K562 (cell line): ENCODE results near the gene KCNIP2. TPM values are rescaled to one million over a fixed set of nuclear protein-coding genes. Genes with fewer than 3 reads are reported as not detected.

ENCODE experiments used
- BCOR ChIP-seq: fragments of 450-650 bp; IDR thresholded peaks from 2 replicates; pipeline ENCODE4 v1.6.1; 2016
- CEBPB ChIP-seq: fragments of 450-650 bp; IDR thresholded peaks from 2 replicates; pipeline ENCODE4 v1.6.1; 2016; ENCODE audit warnings: missing genetic modification characterization, missing compliant biosample characterization
- CLOCK ChIP-seq: fragments of 250-450 bp; sonication (Bioruptor Pico); IDR thresholded peaks from 2 replicates; pipeline ENCODE4 v1.4.0; 2020; ENCODE audit warnings: mild to moderate bottlenecking, moderate library complexity, borderline replicate concordance
- CREM ChIP-seq: IDR thresholded peaks from 2 replicates; pipeline ENCODE4 v1.6.1; 2014; ENCODE audit warnings: antibody characterized with exemption, low read depth
- DNMT1 ChIP-seq: fragments of 450-650 bp; IDR thresholded peaks from 2 replicates; pipeline ENCODE4 v1.6.1; 2016; ENCODE audit warnings: antibody characterized with exemption, mild to moderate bottlenecking
- KDM1A ChIP-seq, 2 experiments: fragments of 450-650 bp; IDR thresholded peaks; 2 replicates each; pipeline ENCODE4 v1.6.1; 2016; ENCODE audit warnings: mild to moderate bottlenecking in 2 of 2
- MAFF ChIP-seq: IDR thresholded peaks from 2 replicates; pipeline ENCODE4 v1.6.1; 2012; ENCODE audit warnings: low read length, improper control_type of control experiment
- MYC ChIP-seq, 2 experiments: fragments of 250-450 bp in 1 of 2; sonication (Bioruptor Pico) in 1 of 2; IDR thresholded peaks; 2 replicates each; pipeline versions ENCODE4 v1.5.1 to v1.6.1; 2012 to 2021; ENCODE audit warnings: low read depth in 2 of 2, borderline replicate concordance in 1 of 2, improper control_type of control experiment in 1 of 2, low read length in 1 of 2, mild to moderate bottlenecking in 1 of 2, moderate library complexity in 1 of 2
- RAD51 ChIP-seq: fragments of 450-650 bp; IDR thresholded peaks from 2 replicates; pipeline ENCODE4 v1.7.1; 2016; ENCODE audit warnings: low read depth, mild to moderate bottlenecking, borderline replicate concordance
- RCOR1 ChIP-seq, 2 experiments: IDR thresholded peaks; 2 replicates each; pipeline ENCODE4 v1.6.1; 2012; ENCODE audit warnings: low read depth in 2 of 2, low read length in 2 of 2, borderline replicate concordance in 1 of 2, improper control_type of control experiment in 1 of 2
- SMAD3 ChIP-seq: fragments of 450-650 bp; formaldehyde crosslinking; conservative IDR thresholded peaks from 2 replicates; pipeline ENCODE4 v1.4.0; 2020; ENCODE audit warnings: mild to moderate bottlenecking
- SMARCB1 ChIP-seq: IDR thresholded peaks from 2 replicates; pipeline ENCODE4 v1.6.1; 2011; ENCODE audit warnings: improper control_type of control experiment, low read depth; ENCODE audit not compliant: insufficient read length
- SP1 ChIP-seq: sonication (generic); formaldehyde crosslinking; IDR thresholded peaks from 2 replicates; pipeline ENCODE4 v1.8.1; 2022; ENCODE audit warnings: mild to moderate bottlenecking, missing genetic modification reagents
- SRSF1 ChIP-seq: fragments of 200-400 bp; formaldehyde crosslinking; IDR thresholded peaks from 2 replicates; pipeline ENCODE4 v1.6.1; 2017; ENCODE audit warnings: mild to moderate bottlenecking, low read depth, low read length, moderate library complexity
- TFAP4 ChIP-seq: sonication (generic); formaldehyde crosslinking; IDR thresholded peaks from 2 replicates; pipeline ENCODE4 v1.8.0; 2022; ENCODE audit warnings: missing genetic modification reagents, mild to moderate bottlenecking, moderate library complexity, borderline replicate concordance
- UBTF ChIP-seq, 2 experiments: IDR thresholded peaks; 2 replicates each; pipeline ENCODE4 v1.6.1; 2012; ENCODE audit warnings: improper control_type of control experiment in 2 of 2, low read depth in 2 of 2, low read length in 2 of 2, borderline replicate concordance in 1 of 2
- XRCC4 ChIP-seq: IDR thresholded peaks from one replicate; pipeline ENCODE4 v1.6.1; 2011; ENCODE audit not compliant: insufficient read depth, insufficient read length; ENCODE audit errors: extremely low read depth
- ZFX ChIP-seq: sonication (generic); formaldehyde crosslinking; IDR thresholded peaks from 2 replicates; pipeline ENCODE4 v1.8.0; 2022; ENCODE audit warnings: mild to moderate bottlenecking, missing genetic modification reagents, moderate library complexity
- ZNF311 ChIP-seq: fragments of 250-450 bp; sonication (Bioruptor Pico); IDR thresholded peaks from 2 replicates; pipeline ENCODE4 v1.4.0; 2020; ENCODE audit warnings: mild to moderate bottlenecking, moderate library complexity
- polyA plus RNA-seq, 8 experiments: library from polyadenylated mRNA; depleted of rRNA in 4 of 8; stranded (reverse) in 5 of 8; unstranded in 3 of 8; fragments of >200 nt; fragmentation: Nextera tagmentation in 2 of 8; fragmentation: Illumina TruSeq in 1 of 8; extraction: Ambion mirVana in 2 of 8; extraction: Trizol in 1 of 8; gene quantifications; 2 replicates each; pipeline versions ENCODE4 v1.2.1 to v1.2.3, GENCODE V29; 2011 to 2014; ENCODE audit warnings: inconsistent platforms in 1 of 8, missing spikeins in 1 of 8
- total RNA-seq, 7 experiments: library from RNA; depleted of rRNA in 6 of 7; stranded (reverse); fragments of >200 nt in 6 of 7; fragmentation: Illumina TruSeq in 2 of 7; extraction: Trizol in 2 of 7; gene quantifications; 2 replicates each; pipeline versions ENCODE4 v1.2.1 to v1.2.3, GENCODE V29; 2011 to 2021; ENCODE audit warnings: low replicate concordance in 1 of 7

The KCNIP2 gene
- total and polyA plus RNA-seq, 9 of the 15 experiments (the other 6 are each of a cell fraction or from before 2014, with no cell fraction given), result 2.5 to 7.6 (median 4.1) TPM

- TF ChIP-seq TFAP4 (CRISPR knock-in tag) (peak; percentile 34; the same call in 1 of the 2 replicates), CLOCK (no peak), MYC (IDR thresholded peaks at IDR 0.05; ENCODE audit: low read depth, low read length) (peak; percentile 48; the same call in 1 of the 2 replicates), MYC (CRISPR knock-in tag; IDR thresholded peaks at IDR 0.05; ENCODE audit: borderline replicate concordance, low read depth) (no peak), BCOR (no peak), RCOR1 (IDR thresholded peaks at IDR 0.05; ENCODE audit: borderline replicate concordance in 1 of 2, low read depth in 2 of 2, low read length in 2 of 2) (no peak), ZFX (no peak), CEBPB (tag) (no peak), DNMT1 (no peak), UBTF (IDR thresholded peaks at IDR 0.05; ENCODE audit: borderline replicate concordance in 1 of 2, low read depth in 2 of 2, low read length in 2 of 2) (no peak), KDM1A (IDR thresholded peaks at IDR 0.05) (no peak), XRCC4 (no peak), SP1 (CRISPR knock-in tag) (peak; percentile 90), RAD51 (no peak), SMARCB1 (no peak), SMAD3 (no peak), MAFF (no peak), ZNF311 (no peak), CREM (peak; percentile 95), SRSF1 (no peak)
Observed at GRCh38 chr10:101782811-101783735, 60.5 kb downstream of the KCNIP2 start, which contains the start of gene NPM3 (continued).
